GM12892 (cell line): ENCODE measurements around the gene CLNK.

ENCODE experiments used
- POLR2A ChIP-seq: IDR thresholded peaks from 2 replicates; pipeline ENCODE4 v1.6.1; 2011; ENCODE audit warnings: low read depth, low read length, control low read depth
- POLR2AphosphoS5 ChIP-seq: IDR thresholded peaks from 2 replicates; pipeline ENCODE4 v1.6.1; 2011; ENCODE audit warnings: low read depth, low read length, control low read depth
- TAF1 ChIP-seq: IDR thresholded peaks from 2 replicates; pipeline ENCODE4 v1.6.1; 2011; ENCODE audit warnings: low read depth, mild to moderate bottlenecking, control low read depth, low read length, borderline replicate concordance

DNA sequence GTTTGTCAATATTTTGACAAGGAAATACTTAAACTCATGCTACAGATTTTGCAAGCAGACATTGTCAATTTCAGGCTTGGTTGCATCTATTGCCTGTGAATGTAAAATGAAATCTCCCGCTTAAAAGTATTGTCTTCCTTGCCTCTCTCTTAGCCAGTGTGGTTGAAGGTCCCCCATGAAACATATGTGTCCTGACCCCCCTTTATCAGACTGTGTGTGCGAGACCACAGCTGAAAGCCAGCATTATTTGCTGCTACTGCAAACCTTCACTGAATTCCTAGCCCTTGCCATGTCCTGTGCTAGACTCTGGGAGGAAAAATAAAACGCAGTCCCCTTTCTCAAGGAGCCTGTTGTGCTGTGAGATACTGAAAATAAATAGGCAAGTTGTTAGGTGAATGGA, 16.6 kb upstream of the CLNK start:
- TF ChIP-seq POLR2AphosphoS5 (no peak), POLR2A (no peak), TAF1 (no peak)
